ENCODE data around the gene STIM2. TPM values are rescaled to one million over a fixed set of nuclear protein-coding genes. Genes with fewer than 3 reads are reported as not detected.

STIM2 gene
- total RNA-seq, 2 donors from 2014 or later: 20.7 to 30.3 TPM

DNA sequence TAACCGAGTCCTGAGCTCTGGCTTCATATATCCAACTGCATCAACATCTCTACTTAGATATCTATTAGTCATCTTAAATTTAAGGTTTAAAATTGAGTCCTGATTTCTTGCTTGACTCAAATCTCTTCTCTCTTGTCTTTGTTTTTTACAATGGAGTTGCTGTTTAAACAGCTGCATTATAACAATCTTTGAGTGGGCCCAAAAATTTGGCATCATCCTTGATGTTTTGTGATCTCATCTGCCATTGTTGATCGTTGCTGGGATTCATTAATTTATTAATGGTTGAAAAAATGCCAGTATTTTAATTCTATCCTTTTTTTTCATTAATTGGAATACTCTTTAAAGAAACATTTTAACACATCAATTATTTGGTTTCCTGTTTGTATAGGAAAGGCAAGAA, 82.2 kb downstream of the STIM2 start:
- H3K9ac ChIP-seq (ENCODE audit: low read depth in 2 of 2, low read length in 2 of 2): no peak overlapping the region
- H3K9me3 ChIP-seq: no peaks in the 10 kb centered on the region
- no peaks in the 10 kb centered on the region for H3K36me3 ChIP-seq
- no peaks in the 10 kb centered on the region for H3K27me3 ChIP-seq
- TF ChIP-seq, protein P1, sequence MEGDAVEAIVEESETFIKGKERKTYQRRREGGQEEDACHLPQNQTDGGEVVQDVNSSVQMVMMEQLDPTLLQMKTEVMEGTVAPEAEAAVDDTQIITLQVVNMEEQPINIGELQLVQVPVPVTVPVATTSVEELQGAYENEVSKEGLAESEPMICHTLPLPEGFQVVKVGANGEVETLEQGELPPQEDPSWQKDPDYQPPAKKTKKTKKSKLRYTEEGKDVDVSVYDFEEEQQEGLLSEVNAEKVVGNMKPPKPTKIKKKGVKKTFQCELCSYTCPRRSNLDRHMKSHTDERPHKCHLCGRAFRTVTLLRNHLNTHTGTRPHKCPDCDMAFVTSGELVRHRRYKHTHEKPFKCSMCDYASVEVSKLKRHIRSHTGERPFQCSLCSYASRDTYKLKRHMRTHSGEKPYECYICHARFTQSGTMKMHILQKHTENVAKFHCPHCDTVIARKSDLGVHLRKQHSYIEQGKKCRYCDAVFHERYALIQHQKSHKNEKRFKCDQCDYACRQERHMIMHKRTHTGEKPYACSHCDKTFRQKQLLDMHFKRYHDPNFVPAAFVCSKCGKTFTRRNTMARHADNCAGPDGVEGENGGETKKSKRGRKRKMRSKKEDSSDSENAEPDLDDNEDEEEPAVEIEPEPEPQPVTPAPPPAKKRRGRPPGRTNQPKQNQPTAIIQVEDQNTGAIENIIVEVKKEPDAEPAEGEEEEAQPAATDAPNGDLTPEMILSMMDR (IDR thresholded peaks at IDR 0.05): no peak
- H3K27ac ChIP-seq: no peak overlapping the region
- intact Hi-C loops (cut with DNase I): no loop called here
- no peak overlapping the region for H3K4me3 ChIP-seq
- no peak for DNase-seq
- H3K4me1 ChIP-seq: peaks cover 2% of the 10 kb centered on the region

DNA sequence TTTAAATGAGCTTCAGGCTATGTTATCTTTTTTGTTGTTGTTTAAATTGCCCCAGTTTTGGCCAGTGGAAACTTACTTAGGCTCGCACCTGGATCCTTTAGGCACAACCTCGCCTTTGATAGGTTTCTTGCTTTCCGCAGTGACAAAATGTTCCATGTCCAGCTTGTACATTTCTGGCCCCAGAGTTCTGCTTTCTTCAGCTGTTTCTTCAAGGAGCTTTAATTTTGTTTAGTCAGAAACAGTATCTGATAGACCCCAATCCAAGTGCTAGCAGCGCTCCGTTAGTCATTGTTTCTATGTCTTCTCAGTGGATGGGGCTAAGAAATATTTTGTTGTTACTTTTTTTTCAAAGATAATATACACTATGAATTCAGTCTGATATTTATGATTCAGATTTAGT, 82.8 kb downstream of the STIM2 start:
- Histone ChIP-seq H3K27ac (no peak overlapping the region), H3K9me3 (no peaks in the 10 kb centered on the region), H3K4me1 (peaks cover 2% of the 10 kb centered on the region), H3K9ac (ENCODE audit: low read depth in 2 of 2, low read length in 2 of 2) (no peak overlapping the region), H3K36me3 (no peaks in the 10 kb centered on the region), H3K4me3 (no peak overlapping the region), H3K27me3 (no peaks in the 10 kb centered on the region)
- intact Hi-C loops (cut with DNase I): no loop called here
- no peak for DNase-seq
- TF ChIP-seq, protein P1 (IDR thresholded peaks at IDR 0.05): no peak

DNA sequence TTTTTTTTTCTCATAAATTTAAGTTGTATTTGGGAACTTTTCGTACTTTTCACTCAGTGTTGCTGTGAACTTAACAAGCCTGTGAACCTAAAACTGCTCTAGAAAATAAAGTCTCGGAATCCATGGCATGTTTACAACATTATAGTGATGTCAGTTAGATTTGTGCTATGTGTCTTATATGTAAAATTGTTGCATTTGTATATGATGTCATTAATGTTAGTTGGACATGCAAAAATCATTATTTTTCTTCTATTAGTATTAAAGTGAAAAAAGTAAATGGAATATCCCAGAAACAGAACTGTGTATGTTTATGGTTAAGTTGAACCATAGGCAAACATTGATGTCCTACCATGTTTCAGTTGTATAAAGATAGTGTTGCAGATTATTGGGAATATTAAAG, 85.2 kb downstream of the STIM2 start:
- no peaks in the 10 kb centered on the region for H3K27me3 ChIP-seq
- no peaks in the 10 kb centered on the region for H3K9me3 ChIP-seq
- H3K27ac ChIP-seq: no peak overlapping the region
- intact Hi-C loops (cut with DNase I): no loop called here
- DNase-seq: no peak
- H3K36me3 ChIP-seq: no peaks in the 10 kb centered on the region
- no peak overlapping the region for H3K4me3 ChIP-seq
- no peaks in the 10 kb centered on the region for H3K4me1 ChIP-seq
- no peak overlapping the region for H3K9ac ChIP-seq (ENCODE audit: low read depth in 2 of 2, low read length in 2 of 2)
- TF ChIP-seq, protein P1 (IDR thresholded peaks at IDR 0.05): no peak

DNA sequence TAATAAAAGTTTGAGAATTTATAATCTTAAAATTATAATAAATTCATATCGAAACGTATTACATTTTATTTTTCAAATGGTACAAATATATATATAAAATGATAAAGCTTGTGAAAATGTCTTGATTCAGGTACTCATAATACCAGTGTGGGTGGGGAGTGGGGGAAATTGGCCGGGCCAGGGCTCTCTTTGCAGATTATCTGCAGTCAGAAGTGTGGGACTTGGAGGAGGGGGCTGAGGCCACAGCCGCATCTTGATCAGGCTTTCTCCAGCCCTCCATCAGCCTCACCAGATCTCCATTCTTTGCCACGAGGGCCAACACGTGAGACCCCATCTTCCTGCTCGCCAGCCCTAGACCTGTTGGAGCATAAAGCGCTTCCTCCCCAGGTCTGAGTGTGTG, 86.7 kb downstream of the STIM2 start:
- H3K4me1 ChIP-seq: no peaks in the 10 kb centered on the region
- no peak overlapping the region for H3K4me3 ChIP-seq
- no peak overlapping the region for H3K27ac ChIP-seq
- no peaks in the 10 kb centered on the region for H3K36me3 ChIP-seq
- H3K9me3 ChIP-seq: no peaks in the 10 kb centered on the region
- TF ChIP-seq, protein P1 (IDR thresholded peaks at IDR 0.05): no peak
- H3K27me3 ChIP-seq: no peaks in the 10 kb centered on the region
- no peak for DNase-seq
- H3K9ac ChIP-seq (ENCODE audit: low read depth in 2 of 2, low read length in 2 of 2): no peak overlapping the region
- intact Hi-C loops (cut with DNase I): no loop called here

DNA sequence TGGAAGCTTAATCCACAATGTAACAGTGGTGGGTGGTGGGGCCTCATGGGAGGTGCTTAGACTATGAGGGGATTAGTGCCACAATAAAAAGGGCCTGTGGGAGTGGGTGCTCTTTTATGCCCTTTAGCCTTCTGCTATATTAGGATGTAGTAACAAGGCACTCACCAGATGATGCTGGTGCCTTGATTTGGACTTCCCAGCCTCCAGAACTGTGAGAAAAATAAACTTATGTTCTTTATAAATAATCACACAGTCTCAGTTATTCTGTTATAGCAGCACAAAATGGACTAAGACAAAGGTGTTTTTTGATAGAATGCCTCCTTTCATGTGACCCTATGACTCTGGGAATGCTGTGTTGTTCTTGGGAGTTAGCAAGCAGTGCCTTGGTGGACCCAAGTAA, 89.8 kb downstream of the STIM2 start:
- intact Hi-C loops (cut with DNase I): no loop called here
- Histone ChIP-seq H3K27me3 (no peaks in the 10 kb centered on the region), H3K9me3 (no peaks in the 10 kb centered on the region), H3K4me1 (no peaks in the 10 kb centered on the region), H3K27ac (no peak overlapping the region), H3K4me3 (no peak overlapping the region), H3K9ac (ENCODE audit: low read depth in 2 of 2, low read length in 2 of 2) (no peak overlapping the region), H3K36me3 (no peaks in the 10 kb centered on the region)
- DNase-seq: no peak
- TF ChIP-seq, protein P1 (IDR thresholded peaks at IDR 0.05): no peak

DNA sequence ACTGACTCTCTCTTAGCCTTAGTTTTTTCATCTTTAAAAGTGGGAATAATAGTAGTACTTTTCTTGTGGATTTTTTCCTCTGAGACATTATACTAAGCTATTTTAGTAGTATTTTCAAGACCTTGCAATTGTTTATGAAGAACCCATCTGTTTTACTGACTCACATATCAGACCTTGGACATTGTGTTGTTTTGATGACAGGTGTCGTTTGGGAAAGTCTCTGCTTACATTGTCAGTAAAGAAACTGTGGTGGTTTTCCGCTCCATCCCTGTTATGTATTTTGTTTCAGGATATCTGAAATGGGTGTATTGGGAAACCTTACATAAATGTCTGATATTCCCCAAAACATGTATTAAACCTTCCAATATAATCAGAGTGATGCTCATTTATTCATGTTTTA, 92.2 kb downstream of the STIM2 start:
- no peak for DNase-seq
- intact Hi-C loops (cut with DNase I): no loop called here
- Histone ChIP-seq H3K36me3 (no peaks in the 10 kb centered on the region), H3K27ac (no peak overlapping the region), H3K9ac (ENCODE audit: low read depth in 2 of 2, low read length in 2 of 2) (no peak overlapping the region), H3K27me3 (no peaks in the 10 kb centered on the region), H3K4me3 (no peak overlapping the region), H3K9me3 (no peaks in the 10 kb centered on the region), H3K4me1 (no peaks in the 10 kb centered on the region)
- TF ChIP-seq, protein P1 (IDR thresholded peaks at IDR 0.05): no peak

All from colonic mucosa (tissue), 4 donors.